Cardiac ventricle fibroblast (primary cell): ENCODE measurements around the gene MGLL. TPM values are rescaled to one million over a fixed set of nuclear protein-coding genes. Genes with fewer than 3 reads are reported as not detected.

Experiments used
- total RNA-seq: library from RNA; depleted of rRNA; stranded (reverse); fragments of >200 nt; gene quantifications from 2 replicates; pipeline ENCODE4 v1.2.3, GENCODE V29; 2015

The MGLL gene
- total RNA-seq, result 9.4 and 9.6 TPM in 2 replicates

GRCh38 chr3:127822041-127822681, at the start of gene MGLL:
MGLL (minus strand) TSS chr3:127822515; CDS start chr3:127822318, 197 bp downstream.

GRCh38 chr3:127672429-127673190, 149.7 kb downstream of the MGLL start, which contains the start of gene ABTB1:
ABTB1 (plus strand) TSS chr3:127672952; CDS start chr3:127673026, 74 bp downstream.

Other genes with a start within 250 kb of the MGLL start
- 36.8 and 43.2 TPM in 2 replicates for gene TPRA1, start 231.8 kb downstream of the MGLL start, total RNA-seq
- 7.7 and 12.3 TPM in 2 replicates for gene MCM2, start 224.1 kb downstream of the MGLL start, total RNA-seq
- 3.6 and 6.7 TPM in 2 replicates for gene PODXL2, start 193.3 kb downstream of the MGLL start, total RNA-seq
- 15.0 and 15.1 TPM in 2 replicates for gene ABTB1, start 149.6 kb downstream of the MGLL start, total RNA-seq
- not detected in 2 replicates for gene KBTBD12, start 92.7 kb upstream of the MGLL start, total RNA-seq
- gene SEC61A1, start 229.9 kb upstream of the MGLL start, total RNA-seq, result 329 and 346 TPM in 2 replicates